OCI-LY7 (cell line): ENCODE measurements around the gene ZNF569.

Experiments used
- EZH2phosphoT487 ChIP-seq: fragments of 200-600 bp; sonication (generic); IDR thresholded peaks from 2 replicates; pipeline ENCODE4 v1.6.1; 2018; ENCODE audit warnings: low read depth, borderline replicate concordance, mild to moderate bottlenecking, mixed run types, antibody characterized with exemption, low read length, moderate library complexity, mixed read lengths
- TF ChIP-seq, protein P1 (sequence below): fragments of 200-600 bp; sonication (generic); conservative IDR thresholded peaks from 2 replicates; pipeline ENCODE4 v1.5.1; 2014; ENCODE audit warnings: mild to moderate bottlenecking, antibody characterized with exemption, low read length, moderate library complexity, mixed read lengths

DNA sequence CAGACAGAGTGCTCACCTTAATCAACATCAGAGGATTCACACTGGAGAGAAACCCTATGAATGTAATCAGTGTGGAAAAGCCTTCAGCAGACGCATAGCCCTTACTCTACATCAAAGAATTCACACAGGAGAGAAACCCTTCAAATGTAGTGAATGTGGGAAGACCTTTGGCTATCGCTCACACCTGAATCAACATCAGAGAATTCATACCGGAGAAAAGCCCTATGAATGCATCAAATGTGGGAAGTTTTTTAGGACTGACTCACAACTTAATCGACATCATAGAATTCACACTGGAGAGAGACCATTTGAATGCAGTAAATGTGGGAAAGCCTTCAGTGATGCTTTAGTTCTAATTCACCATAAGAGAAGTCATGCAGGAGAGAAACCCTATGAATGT is 78.0 kb downstream of the ZNF569 start:
- TF ChIP-seq, protein P1, sequence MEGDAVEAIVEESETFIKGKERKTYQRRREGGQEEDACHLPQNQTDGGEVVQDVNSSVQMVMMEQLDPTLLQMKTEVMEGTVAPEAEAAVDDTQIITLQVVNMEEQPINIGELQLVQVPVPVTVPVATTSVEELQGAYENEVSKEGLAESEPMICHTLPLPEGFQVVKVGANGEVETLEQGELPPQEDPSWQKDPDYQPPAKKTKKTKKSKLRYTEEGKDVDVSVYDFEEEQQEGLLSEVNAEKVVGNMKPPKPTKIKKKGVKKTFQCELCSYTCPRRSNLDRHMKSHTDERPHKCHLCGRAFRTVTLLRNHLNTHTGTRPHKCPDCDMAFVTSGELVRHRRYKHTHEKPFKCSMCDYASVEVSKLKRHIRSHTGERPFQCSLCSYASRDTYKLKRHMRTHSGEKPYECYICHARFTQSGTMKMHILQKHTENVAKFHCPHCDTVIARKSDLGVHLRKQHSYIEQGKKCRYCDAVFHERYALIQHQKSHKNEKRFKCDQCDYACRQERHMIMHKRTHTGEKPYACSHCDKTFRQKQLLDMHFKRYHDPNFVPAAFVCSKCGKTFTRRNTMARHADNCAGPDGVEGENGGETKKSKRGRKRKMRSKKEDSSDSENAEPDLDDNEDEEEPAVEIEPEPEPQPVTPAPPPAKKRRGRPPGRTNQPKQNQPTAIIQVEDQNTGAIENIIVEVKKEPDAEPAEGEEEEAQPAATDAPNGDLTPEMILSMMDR, result no peak
- no peak for TF ChIP-seq EZH2phosphoT487
